ENCODE measurements around the gene TCF4. TPM values are rescaled to one million over a fixed set of nuclear protein-coding genes. Genes with fewer than 3 reads are reported as not detected.

TCF4 gene
- total RNA-seq, 6 experiments from 2014 or later: 50.4 to 71.1 (median 59.0) TPM

DNA sequence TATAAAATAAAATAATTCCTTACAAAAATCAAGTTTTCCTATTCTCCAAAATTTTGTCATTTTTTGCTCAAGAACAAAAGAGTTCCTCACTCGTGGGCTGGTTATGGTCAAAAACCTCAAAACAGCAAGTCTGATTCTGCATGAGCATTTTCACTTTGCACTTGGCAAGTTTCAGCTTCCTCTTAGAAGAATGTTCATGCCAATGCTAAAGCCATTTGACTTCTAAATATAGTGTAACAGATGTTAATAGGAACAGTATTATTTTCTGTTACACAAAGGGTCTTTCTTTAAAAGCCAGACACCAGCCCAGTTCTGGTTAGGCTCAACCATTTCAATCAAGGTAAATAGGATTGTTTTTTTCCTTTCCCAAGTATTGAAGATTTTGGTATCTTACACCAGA lies 367.5 kb downstream of the TCF4 start:
- H3K27ac Mint-ChIP-seq: no peak overlapping the region
- peaks cover 19% of the 10 kb centered on the region for H3K4me1 Mint-ChIP-seq (ENCODE audit: low read depth)
- no peaks in the 10 kb centered on the region for H3K9me3 Mint-ChIP-seq
- peaks cover 19% of the 10 kb centered on the region for H3K36me3 Mint-ChIP-seq (ENCODE audit: low read depth)
- H3K27me3 Mint-ChIP-seq (ENCODE audit: insufficient read depth): peaks cover 1% of the 10 kb centered on the region; the same call in 1 of the 2 replicates
- H3K4me3 Mint-ChIP-seq: no peak overlapping the region
- TF ChIP-seq, protein P1, sequence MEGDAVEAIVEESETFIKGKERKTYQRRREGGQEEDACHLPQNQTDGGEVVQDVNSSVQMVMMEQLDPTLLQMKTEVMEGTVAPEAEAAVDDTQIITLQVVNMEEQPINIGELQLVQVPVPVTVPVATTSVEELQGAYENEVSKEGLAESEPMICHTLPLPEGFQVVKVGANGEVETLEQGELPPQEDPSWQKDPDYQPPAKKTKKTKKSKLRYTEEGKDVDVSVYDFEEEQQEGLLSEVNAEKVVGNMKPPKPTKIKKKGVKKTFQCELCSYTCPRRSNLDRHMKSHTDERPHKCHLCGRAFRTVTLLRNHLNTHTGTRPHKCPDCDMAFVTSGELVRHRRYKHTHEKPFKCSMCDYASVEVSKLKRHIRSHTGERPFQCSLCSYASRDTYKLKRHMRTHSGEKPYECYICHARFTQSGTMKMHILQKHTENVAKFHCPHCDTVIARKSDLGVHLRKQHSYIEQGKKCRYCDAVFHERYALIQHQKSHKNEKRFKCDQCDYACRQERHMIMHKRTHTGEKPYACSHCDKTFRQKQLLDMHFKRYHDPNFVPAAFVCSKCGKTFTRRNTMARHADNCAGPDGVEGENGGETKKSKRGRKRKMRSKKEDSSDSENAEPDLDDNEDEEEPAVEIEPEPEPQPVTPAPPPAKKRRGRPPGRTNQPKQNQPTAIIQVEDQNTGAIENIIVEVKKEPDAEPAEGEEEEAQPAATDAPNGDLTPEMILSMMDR (IDR thresholded peaks at IDR 0.05): no peak
- DNase-seq: no peak

DNA sequence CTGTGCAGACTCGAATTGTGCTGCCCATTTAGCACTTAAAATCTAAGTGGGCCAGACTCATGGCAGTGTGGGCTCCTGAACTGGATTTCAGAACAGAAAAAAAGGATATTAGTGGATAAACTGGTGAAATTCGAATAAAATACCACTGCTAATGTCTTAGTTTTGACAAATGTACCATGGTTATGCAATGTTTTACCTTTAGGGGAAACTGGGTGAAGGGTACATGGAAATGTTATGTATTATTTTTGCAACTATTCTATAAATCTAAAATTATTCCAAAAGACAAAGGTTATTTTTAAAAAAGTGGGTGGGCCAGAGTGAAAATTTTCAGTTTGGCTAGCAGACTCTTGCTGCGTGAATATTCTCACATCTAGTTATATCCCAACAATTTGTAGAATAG lies 368.2 kb downstream of the TCF4 start:
- no peak for DNase-seq
- TF ChIP-seq, protein P1 (IDR thresholded peaks at IDR 0.05): no peak
- H3K4me1 Mint-ChIP-seq (ENCODE audit: low read depth): peaks cover 18% of the 10 kb centered on the region
- H3K9me3 Mint-ChIP-seq: no peaks in the 10 kb centered on the region
- H3K4me3 Mint-ChIP-seq: no peak overlapping the region
- H3K27ac Mint-ChIP-seq: no peak overlapping the region
- peaks cover 17% of the 10 kb centered on the region for H3K36me3 Mint-ChIP-seq (ENCODE audit: low read depth)
- H3K27me3 Mint-ChIP-seq (ENCODE audit: insufficient read depth): peaks cover 4% of the 10 kb centered on the region; the same call in 1 of the 2 replicates

DNA sequence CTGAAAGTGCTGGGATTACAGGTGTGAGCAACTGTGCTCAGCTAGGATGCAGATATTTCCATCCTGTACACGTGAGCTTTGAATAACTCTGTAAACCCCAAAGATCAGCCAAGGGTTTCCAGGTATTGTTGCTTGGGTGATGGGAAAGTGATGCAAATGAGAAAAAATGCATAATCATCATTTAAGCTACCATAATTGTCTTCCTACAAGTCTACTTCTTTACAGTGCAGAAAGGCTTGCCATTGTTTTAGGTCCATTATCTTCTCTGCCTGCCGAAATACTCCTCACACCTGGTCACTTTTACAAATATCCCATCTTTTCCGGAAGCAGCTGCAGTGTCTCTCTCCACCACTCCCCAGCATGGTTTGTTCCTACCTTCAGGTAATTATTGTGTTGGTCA lies 368.9 kb downstream of the TCF4 start:
- H3K4me3 Mint-ChIP-seq: no peak overlapping the region
- H3K9me3 Mint-ChIP-seq: no peaks in the 10 kb centered on the region
- H3K4me1 Mint-ChIP-seq (ENCODE audit: low read depth): peaks cover 11% of the 10 kb centered on the region
- no peak overlapping the region for H3K27ac Mint-ChIP-seq
- H3K36me3 Mint-ChIP-seq (ENCODE audit: low read depth): peaks cover 10% of the 10 kb centered on the region
- TF ChIP-seq, protein P1 (IDR thresholded peaks at IDR 0.05): no peak
- DNase-seq: no peak
- peaks cover 4% of the 10 kb centered on the region for H3K27me3 Mint-ChIP-seq (ENCODE audit: insufficient read depth)

DNA sequence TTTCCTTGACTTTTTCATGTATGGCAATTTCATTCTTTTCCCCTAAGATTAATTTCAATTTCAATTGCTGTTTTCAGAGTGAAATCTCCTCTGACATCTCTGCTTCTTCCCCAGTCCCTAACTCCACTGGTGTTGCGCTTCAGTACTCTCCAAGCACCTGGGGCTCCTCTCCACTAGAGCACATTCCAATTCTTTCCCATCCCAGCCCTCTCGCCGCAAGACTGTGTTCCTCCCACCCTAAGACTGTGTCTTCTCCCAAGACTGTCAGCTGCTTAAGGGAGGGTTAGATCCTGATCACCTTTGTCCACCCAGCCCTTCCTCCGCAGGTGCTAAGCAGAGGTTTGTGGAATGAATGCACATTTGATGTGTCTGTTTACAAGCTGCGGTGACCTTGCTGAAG lies 373.0 kb downstream of the TCF4 start:
- TF ChIP-seq, protein P1 (IDR thresholded peaks at IDR 0.05): no peak
- H3K4me1 Mint-ChIP-seq (ENCODE audit: low read depth): peaks cover 8% of the 10 kb centered on the region
- H3K27ac Mint-ChIP-seq: no peak overlapping the region
- no peak overlapping the region for H3K4me3 Mint-ChIP-seq
- H3K36me3 Mint-ChIP-seq (ENCODE audit: low read depth): no peaks in the 10 kb centered on the region
- no peak for DNase-seq
- peaks cover 7% of the 10 kb centered on the region for H3K27me3 Mint-ChIP-seq (ENCODE audit: insufficient read depth)
- H3K9me3 Mint-ChIP-seq: no peaks in the 10 kb centered on the region

DNA sequence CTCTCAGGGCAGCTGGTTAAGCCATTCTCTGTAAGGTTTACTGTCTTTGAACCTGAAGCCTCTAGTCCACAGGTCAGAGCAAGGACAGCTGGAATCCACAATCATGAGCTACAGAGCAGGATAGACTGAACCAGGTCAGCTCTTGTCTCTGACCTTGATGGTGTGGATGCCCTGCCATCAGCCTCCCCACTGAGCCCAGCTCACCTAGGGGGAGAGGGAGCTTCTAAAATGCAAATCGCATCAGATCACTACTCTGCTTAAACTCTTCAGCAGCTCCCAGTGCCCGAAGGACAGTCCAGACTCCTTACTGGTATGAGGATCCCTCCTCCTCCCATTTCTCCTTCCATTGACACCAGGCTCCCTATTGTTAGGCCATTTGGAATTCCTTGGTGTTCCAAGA lies 373.5 kb downstream of the TCF4 start:
- TF ChIP-seq, protein P1 (IDR thresholded peaks at IDR 0.05): no peak
- DNase-seq: no peak
- H3K27me3 Mint-ChIP-seq (ENCODE audit: insufficient read depth): peaks cover 7% of the 10 kb centered on the region
- H3K36me3 Mint-ChIP-seq (ENCODE audit: low read depth): no peaks in the 10 kb centered on the region
- peaks cover 8% of the 10 kb centered on the region for H3K4me1 Mint-ChIP-seq (ENCODE audit: low read depth)
- H3K27ac Mint-ChIP-seq: no peak overlapping the region
- no peaks in the 10 kb centered on the region for H3K9me3 Mint-ChIP-seq
- H3K4me3 Mint-ChIP-seq: no peak overlapping the region

DNA sequence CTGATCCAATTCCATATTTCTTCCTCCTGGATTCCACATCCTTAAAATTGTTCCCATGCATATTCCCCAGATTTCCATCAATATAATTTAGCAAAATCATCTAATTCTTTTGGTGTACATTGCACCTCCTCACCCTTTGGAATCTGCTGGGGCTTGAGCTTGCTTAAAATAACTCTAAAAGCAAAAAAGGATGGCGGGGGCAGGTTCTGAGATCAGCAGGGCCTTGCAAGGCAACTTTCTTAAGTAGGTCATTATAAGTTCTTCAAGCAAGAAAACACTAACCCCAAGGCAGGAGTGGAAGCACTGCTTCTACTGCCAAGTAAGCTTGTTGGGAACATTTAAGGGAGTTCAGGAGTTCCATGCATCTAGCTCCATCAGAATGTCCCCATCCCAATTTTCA lies 374.4 kb downstream of the TCF4 start:
- H3K4me1 Mint-ChIP-seq (ENCODE audit: low read depth): peaks cover 8% of the 10 kb centered on the region
- no peak for DNase-seq
- H3K36me3 Mint-ChIP-seq (ENCODE audit: low read depth): no peaks in the 10 kb centered on the region
- H3K27ac Mint-ChIP-seq: no peak overlapping the region
- no peak overlapping the region for H3K4me3 Mint-ChIP-seq
- TF ChIP-seq, protein P1 (IDR thresholded peaks at IDR 0.05): no peak
- H3K27me3 Mint-ChIP-seq (ENCODE audit: insufficient read depth): peaks cover 7% of the 10 kb centered on the region
- no peaks in the 10 kb centered on the region for H3K9me3 Mint-ChIP-seq

Measured in HFFc6 (cell line).